Fibroblast of upper back skin (primary cell): ENCODE results near the gene CDK2AP2.
"Not testable (repeated sequence)": the region's sequence is repeated elsewhere in the genome, so short reads cannot be mapped to it uniquely, and the experiment has no call there.

Experiments used
- DNase-seq: peaks from one replicate; pipeline ENCODE4 v3.0.0-alpha.2; 2013

Gene CDK2AP2

GRCh38 chr11:67507864-67508485, at the start of gene CDK2AP2:
Gene CDK2AP2 (minus strand): TSS chr11:67508162. CDS start chr11:67508082, 80 bp downstream.
- DNase-seq, result peak; percentile 100

DNA sequence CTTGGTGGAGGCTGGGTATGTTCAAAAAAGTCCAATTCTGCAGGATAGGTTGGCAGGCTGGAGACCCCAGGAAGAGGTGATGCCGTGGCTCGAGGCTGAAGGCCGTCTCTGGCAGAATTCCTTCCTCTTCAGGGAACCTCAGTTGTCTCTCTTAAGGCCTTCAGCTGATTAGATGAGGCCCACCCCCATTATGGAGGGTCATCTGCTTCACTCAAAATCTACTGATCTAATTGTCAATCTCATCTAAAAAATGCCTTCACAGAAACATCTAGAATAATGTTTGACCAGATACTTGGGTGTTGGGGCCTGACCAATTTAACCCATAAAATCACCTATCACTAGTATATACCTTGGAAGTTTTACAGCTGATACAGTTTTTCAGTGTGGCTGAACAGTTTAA, 48.3 kb upstream of the CDK2AP2 start:
- no peak for DNase-seq

DNA sequence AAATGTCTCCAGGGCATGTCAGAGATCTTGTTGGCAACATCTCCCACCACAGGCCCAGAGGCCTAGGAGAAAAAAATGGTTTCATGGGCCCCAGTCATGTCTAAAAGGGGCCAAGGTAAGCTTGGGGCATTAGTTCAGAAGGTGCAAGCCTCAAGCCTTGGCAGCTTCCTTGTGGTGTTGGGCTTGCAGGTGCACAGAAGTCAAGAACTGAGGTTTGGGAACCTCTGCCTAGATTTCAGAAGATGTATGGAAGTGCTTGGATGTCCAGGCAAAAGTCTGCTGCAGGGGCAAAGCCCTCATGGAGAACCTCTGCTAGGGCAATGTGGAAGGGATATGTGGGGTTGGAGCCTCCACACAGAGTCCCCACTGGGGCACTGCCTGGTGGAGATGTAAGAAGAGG, 43.7 kb upstream of the CDK2AP2 start:
- not testable (repeated sequence) for DNase-seq

DNA sequence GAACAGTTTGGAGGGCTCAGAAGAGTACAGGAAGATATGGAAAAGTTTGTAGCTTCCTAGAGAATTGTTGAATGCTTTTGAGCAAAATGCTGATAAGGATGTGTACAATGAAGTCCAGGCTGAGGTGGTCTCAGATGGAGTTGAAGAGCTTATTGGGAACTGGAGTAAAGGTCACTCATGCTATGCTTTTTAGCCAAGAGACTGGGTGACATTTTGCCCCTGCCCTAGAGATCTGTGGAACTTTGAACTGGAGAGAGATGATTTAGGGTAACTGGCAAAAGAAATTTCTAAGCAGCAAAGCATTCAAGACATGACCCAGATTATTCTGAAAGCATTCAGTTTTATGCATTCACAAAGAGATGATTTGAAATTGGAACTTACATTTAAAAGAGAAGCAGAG, 43.2 kb upstream of the CDK2AP2 start:
- DNase-seq, result no peak

DNA sequence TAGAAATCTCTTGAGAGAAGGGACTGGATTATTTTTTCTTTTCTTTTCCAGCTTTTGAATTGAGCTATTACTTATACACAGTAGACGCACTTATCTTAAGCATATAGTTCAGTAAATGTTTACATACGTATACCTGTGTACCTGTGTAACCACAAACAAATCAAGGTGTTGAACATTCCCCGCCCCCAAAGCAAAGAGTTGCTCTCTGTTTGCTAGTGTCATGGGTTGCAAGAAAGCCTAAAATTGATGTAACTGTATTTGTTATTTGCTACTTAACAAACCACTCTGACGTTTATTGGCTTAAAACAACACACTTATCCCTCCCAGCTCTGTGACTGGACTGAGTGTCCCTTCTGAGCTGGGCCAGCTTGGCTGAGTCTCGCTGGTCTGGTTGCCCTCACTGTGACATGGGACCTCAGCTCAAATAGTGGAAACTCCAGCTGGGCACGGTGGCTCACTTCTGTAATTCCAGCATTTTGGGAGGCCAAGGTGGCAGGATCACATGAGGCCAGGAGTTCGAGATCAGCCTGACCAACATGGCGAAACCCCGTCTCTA, 40.7 kb upstream of the CDK2AP2 start:
- DNase-seq, result no peak

DNA sequence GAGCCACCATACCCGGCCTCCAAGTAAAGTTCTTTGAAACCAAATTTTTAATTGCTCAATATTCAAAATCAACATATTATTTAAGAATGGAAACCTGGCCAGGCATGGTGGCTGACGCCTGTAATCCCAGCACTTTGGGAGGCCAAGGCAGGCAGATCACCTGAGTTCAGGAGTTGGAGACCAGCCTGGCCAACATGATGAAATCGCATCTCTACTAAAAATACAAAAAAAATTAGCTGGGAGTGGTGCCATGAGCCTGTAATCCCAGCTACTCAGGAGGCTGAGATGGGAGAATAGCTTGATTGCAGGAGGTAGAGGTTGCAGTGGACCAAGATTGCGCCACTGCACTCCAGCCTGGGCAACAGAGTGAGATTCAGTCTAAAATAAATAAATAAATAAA, 40.1 kb upstream of the CDK2AP2 start:
- not testable (repeated sequence) for DNase-seq

DNA sequence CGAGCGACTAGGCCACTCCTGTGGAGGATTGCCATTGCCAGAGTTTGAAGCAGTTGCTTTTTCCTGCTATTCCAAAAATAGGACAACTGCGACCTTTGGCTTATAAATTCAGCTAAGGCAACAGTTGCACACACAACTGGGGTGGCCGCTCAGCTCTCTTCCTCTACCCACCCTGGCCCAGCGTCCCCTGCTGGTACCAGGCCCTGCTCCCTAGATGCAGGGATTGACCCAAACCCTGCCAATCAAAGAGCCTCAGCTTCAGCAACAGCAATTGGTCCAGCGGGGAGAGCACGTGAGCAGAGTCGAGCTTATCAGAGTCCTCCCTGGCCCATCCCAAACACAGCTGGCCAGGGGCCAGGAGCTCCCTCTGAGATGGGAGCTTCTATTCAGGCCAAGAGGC, 37.3 kb upstream of the CDK2AP2 start:
- DNase-seq, result no peak

- no peak for DNase-seq
Observed at GRCh38 chr11:67544616-67545242, 36.8 kb upstream of the CDK2AP2 start.

DNA sequence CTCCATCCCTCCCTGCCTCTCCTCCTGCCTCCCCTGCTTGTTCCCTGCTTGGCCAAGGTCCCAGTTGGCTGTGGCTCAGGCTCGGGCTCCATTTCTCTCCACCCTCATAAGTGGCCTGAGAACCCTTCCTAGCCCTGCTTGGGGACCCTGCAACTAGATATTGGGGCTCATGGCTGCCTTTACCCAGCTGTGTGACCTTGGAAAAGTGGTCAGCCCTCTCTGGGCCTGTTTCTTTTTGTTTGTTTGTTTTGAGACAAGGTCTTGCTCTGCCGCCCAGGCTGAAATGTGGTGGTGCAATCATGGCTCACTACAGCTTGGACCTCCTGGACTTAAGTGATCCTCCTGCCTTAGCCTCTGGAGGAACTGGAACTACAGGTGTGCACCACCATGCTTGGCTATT, 35.6 kb upstream of the CDK2AP2 start:
- DNase-seq, result no peak

DNA sequence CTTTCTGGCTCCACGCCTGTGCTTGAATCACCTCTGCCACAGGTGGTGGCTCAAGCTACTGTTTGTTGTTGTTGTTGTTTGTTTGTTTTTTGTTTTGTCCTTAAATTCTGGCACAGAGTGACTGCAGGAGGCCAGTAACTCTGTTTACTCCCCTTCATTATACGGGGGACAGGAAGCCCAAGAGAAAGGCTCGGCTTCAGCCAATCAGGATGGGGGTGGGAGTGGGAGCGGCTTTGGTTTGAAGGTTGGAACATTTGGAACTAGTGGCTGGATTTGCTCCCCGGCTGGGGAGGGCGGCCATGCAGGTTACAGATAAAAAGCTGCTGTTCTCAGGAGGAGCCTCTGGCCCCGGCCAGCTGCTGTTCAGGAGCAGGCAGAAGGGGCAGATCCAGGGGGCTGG, 35.0 kb upstream of the CDK2AP2 start:
- DNase-seq, result no peak

GRCh38 chr11:67542169-67542568, 34.2 kb upstream of the CDK2AP2 start:
- no peak for DNase-seq

DNA sequence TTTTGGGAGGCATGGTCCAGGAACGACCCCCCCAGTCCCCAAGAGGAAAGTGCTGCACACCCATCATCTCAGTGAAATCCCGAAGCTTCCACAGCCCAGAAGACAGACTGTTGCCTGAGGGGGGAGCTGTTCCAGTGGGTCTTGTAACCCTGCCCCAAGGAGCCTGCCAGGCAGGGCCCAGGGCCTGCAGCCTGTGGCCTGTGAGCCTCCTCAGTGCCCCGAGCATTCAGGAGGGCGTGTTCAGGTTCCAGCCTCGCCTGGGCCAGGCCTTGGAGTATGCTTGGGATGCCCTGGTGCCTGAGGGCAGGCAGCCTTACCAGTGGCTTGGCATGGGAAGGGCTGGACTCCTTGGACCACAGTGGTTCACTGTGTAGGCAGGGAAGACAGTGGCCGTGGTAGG, 33.2 kb upstream of the CDK2AP2 start:
- DNase-seq, result no peak

DNA sequence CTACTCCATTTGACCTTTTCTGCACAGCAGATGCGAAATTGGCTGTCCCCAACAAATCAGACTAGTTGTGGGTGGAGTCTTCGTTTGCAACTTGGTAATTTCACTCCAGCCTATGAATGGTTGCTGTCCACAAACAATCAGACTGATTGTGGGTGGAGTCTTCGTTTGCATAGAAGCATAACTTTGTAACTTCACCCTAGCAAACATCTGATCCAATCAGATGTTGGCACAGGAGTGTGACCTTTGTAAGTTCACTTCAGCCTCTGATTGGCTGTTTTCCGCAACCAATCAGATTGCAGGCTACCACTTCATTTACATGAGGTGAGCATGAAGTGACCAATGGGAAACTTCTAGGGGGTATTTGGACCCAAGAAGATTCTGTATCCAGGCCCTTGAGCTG, 31.6 kb upstream of the CDK2AP2 start:
- no peak for DNase-seq

GRCh38 chr11:67538823-67539505, 31.0 kb upstream of the CDK2AP2 start:
- no peak for DNase-seq

- DNase-seq, result peak; percentile 19
Observed at GRCh38 chr11:67538306-67538705, 30.3 kb upstream of the CDK2AP2 start.

- DNase-seq, result no peak
Observed at GRCh38 chr11:67535561-67535960, 27.6 kb upstream of the CDK2AP2 start.

DNA sequence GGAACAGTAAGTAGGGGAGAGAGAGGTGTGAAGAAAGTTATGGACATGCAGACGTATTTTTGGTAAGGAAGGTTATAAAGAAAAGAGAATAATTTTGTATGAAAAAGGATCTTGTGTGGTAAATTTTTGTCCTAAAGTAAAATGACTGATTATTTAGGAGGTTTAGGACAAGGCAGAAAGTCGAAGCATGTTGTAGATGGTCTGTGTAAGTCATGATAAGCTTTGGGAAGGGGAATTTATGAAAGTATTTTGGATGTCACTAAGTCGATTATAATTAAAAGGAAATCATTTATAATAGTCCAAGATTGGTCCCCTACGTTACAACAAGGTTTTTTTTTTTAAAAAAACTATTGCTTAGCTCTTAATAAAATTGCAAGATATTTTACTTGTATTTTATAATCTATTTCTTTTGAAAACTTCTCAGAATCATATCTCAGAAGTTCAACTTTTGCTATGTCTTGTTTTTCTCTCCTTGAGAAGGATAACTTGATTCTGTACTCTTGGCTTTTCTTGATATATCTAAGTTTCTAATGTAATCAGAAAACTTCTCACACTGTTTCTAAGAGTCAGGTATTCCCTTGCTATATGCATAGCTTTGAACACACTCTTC, 26.2 kb upstream of the CDK2AP2 start:
- no peak for DNase-seq

DNA sequence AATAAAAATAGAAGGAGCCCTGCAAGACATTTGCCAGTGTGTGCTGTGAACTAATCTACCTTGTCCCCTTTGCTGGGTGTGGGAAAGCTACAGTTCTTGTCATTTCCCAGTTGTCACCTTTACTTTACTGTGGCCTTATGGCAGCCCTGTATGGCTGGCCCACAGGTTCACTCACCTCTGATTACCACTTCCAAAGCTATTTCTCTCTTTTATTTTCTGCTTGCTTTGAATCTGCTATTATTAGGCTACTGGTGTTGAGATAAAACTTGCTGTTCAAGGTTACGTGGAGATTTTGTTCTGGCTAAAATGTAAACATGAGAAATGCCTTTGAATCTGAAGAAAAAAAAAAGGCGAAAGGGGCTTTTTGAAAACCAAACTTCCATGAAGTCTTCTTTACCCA, 24.9 kb upstream of the CDK2AP2 start:
- DNase-seq, result no peak

GRCh38 chr11:67530282-67530592, 22.3 kb upstream of the CDK2AP2 start:
- DNase-seq, result no peak

DNA sequence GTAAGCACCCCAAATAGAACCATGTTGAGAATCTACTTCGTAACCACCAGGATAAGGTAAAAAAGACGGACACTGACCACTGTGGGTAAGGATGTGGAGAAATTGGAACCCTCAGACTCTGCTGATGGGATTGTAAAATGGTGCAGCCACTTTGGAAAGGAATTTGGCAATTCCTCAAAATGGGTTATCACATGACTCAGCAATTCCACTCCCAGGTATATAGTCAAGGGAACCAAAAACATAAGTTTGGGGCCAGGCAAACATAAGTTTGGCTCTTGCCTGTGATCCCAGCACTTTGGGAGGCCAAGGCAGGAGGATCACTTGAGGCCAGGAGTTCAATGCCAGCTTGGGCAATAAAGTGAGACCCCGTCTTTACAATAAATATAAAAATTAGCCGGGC, 20.4 kb upstream of the CDK2AP2 start:
- no peak for DNase-seq

DNA sequence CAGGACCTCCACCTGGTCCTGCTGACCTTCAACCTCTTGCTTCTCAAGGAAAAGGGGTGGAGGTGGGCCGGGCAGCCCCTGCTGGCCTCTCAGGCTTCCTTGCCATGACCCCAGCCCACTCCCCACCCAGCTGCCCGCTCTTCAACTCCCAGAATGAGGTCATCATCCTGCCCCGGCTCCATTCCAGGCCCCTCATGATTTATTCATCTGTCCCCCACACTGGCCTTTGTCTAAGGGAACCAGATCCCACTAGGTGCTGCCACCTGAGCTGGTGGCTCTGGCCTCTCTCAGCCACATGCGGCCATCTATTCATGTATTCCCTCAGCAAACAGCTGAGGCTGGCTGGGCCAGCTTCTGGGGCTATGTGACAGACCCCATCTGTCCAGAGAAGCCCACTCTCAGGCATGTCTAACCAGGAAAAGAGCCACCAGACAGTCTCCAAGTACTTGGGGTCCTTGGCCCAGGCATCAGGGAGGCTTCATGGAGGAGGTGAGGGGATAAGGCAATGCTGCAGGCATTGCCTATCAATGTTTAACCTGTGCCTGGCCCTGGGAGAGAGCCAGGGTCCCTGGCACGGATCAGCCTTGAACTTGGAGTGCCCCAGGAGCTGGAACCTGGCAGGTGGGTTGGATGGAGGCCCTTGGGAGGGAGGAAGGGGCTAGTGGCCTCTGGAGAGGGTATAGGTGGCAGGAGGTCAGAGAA, 17.5 kb upstream of the CDK2AP2 start:
- DNase-seq, result no peak

DNA sequence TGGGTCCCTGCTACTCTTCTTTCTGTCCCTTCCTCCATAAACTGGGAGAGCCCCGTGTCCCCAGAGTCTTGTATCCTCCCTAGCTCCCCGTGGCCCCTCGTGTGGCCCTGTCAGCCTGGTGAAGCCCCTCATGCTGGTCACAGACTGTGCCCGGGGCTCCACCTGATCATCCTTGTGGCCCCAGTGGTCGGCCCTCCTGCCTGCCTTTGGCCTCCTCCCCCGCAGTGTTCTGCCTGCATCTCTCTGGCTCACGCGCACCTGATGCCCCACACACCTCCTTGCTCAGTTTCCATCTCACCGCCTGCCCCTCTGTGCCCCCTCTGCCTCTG, 16.5 kb upstream of the CDK2AP2 start:
- no peak for DNase-seq
